Astrocyte of the cerebellum (primary cell): ENCODE results near the gene ICE2.

ENCODE experiments used
- DNase-seq: peaks from one replicate; pipeline ENCODE4 v3.0.0-alpha.2; 2011; ENCODE audit warnings: low read depth
- H3K4me3 ChIP-seq: 2 replicates; pipeline ENCODE4 v1.5.1; 2011; ENCODE audit warnings: mild to moderate bottlenecking, low read depth, low read length, moderate library complexity
- in situ Hi-C: cut with HindIII; loops from 2 replicates; pipeline ENCODE4 v1.10.0; 2017; ENCODE audit warnings: low sequenced_read_pairs
- TF ChIP-seq, protein P1 (sequence below): IDR thresholded peaks from 2 replicates; pipeline ENCODE4 v1.5.1; 2012; ENCODE audit warnings: low read length, low read depth, moderate library complexity, mild to moderate bottlenecking; ENCODE audit errors: missing control alignments

The ICE2 gene

DNA sequence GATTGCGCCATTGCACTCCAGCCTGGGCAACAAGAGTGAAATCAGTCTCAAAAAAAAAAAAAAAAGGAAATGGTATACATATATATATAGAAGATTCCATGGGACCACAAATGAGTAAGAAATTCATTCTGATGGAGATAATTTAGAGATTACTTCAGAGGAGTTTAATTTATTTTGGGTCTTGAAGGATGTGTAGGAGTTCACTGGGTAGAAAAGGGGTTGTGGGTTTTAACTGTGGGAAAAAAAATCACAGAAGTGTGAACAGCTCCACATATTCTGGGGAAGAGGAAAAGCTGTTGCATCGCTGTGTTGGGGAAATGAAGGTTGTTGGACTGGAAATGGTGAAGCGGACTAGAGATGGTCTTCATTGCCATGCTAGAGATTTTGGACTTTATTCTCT lies 4.1 kb upstream of the ICE2 start:
- H3K4me3 ChIP-seq: no peak overlapping the region
- no peak for DNase-seq
- in situ Hi-C loops: no loop called here
- TF ChIP-seq, protein P1, sequence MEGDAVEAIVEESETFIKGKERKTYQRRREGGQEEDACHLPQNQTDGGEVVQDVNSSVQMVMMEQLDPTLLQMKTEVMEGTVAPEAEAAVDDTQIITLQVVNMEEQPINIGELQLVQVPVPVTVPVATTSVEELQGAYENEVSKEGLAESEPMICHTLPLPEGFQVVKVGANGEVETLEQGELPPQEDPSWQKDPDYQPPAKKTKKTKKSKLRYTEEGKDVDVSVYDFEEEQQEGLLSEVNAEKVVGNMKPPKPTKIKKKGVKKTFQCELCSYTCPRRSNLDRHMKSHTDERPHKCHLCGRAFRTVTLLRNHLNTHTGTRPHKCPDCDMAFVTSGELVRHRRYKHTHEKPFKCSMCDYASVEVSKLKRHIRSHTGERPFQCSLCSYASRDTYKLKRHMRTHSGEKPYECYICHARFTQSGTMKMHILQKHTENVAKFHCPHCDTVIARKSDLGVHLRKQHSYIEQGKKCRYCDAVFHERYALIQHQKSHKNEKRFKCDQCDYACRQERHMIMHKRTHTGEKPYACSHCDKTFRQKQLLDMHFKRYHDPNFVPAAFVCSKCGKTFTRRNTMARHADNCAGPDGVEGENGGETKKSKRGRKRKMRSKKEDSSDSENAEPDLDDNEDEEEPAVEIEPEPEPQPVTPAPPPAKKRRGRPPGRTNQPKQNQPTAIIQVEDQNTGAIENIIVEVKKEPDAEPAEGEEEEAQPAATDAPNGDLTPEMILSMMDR: no peak

- no peak overlapping the region for H3K4me3 ChIP-seq
- TF ChIP-seq, protein P1: no peak
- DNase-seq: no peak
- in situ Hi-C loops: no loop called here
Measured at GRCh38 chr15:60480888-60481287, 1.9 kb upstream of the ICE2 start.

GRCh38 chr15:60480149-60480548 lies 1.2 kb upstream of the ICE2 start:
- H3K4me3 ChIP-seq: no peak overlapping the region
- in situ Hi-C loops: no loop called here
- no peak for DNase-seq
- TF ChIP-seq, protein P1: no peak

DNA sequence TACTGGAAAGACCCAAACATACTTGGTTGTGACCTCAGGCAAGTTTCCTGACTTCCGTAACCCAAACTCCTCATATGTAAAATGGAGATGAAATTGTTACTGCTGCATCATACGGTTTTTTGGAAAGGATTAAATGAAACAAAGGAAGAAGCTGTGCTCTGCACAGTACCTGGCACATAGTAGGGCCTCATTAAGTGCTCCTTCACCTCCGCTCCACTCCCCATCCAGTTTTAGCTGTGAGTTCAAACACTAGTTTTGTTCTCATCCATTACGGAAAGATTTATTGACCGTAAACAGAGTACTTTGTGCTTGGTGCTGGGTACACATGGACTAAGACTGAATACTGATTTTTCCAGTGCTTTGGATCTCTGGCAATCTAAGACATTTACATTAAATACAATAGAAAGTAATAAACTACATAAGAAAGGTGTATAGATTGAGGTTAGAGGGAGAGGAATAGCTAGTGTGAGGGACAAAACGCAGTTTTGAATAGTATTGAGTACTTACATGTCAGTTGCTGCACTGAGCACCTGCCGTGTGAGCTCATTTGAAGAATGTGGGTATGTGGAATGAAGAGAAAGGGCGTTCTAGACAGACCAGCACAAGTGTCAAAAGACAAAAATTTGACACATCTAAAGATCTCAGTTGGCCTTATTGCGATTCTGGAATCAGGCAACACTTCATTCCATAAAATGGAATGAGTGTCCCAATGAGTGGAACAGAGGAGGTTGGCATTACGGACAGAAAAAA lies 594 bp upstream of the ICE2 start:
- no peak for DNase-seq
- TF ChIP-seq, protein P1: no peak
- in situ Hi-C loops: no loop called here

DNA sequence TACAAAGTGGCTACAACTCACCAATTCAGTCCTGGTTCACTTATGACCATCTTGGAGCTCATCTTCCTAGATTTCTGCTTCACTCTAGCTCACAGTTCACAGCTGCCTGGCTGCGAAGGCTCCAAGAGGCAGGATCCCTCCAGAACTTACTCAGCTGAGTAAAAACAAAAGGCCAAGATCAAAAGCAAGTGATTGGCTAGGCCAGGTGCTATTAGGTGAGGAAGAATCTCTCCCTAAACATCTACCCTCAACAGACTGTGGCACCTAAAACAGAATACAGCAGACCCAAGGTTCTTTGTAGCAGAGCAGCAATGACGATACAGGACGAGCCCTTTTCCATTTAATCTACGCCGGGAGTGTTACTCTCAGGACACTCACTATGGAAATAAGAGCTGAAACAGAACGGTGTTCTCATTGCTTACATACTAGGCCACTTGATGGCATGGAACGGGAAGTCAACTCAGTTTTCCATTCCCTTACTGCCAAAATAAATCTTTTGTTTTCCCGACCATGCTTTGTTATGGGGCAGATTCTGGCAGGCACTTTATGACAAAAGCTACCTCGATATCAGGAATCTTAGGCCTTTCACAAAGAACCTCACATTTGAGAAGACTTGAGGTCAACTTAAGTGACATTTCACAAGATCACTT lies 901 bp downstream of the ICE2 start:
- DNase-seq: no peak
- in situ Hi-C loops: no loop called here
- H3K4me3 ChIP-seq: peak overlapping the region; percentile 85
- TF ChIP-seq, protein P1: no peak

More for the DNA sequence above, 594 bp upstream of the ICE2 start:
- peak overlapping the region; percentile 85 for H3K4me3 ChIP-seq

DNA sequence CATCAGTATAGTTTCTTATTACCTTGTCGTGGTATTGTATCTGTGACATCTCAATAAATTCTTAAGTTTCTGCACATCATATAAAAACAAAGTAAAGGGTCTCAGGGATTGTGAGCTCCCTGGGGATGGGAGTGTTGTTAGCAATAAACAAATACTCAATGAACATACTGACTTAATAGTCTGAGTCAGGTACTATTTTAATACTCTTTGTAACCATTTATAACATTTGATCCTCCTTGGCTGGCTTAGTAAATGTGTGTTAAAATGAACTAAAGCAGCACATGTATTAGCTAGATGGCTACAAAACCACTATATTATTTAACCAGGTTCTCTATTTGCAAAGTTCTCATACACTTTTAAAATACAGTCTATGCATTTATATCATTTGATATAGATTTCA lies 1.8 kb downstream of the ICE2 start:
- peak overlapping the region; percentile 85 for H3K4me3 ChIP-seq
- in situ Hi-C loops: no loop called here
- TF ChIP-seq, protein P1: no peak
- DNase-seq: no peak
